H1 (cell line): Measurements from ENCODE around the gene PEX19. TPM values are rescaled to one million over a fixed set of nuclear protein-coding genes. Genes with fewer than 3 reads are reported as not detected.

Source experiments
- CEBPB ChIP-seq: IDR thresholded peaks from 2 replicates; pipeline ENCODE4 v1.6.1; 2012; ENCODE audit warnings: low read depth, low read length
- CHD1 ChIP-seq: IDR thresholded peaks from 2 replicates; pipeline ENCODE4 v1.6.1; 2012; ENCODE audit warnings: low read depth, low read length, improper control_type of control experiment
- CHD7 ChIP-seq: fragments of 300-600 bp; sonication (generic); IDR thresholded peaks from 2 replicates; pipeline ENCODE4 v1.7.1; 2012; ENCODE audit warnings: low read length, moderate library complexity, mild to moderate bottlenecking, inconsistent platforms; ENCODE audit not compliant: insufficient replicate concordance
- E2F6 ChIP-seq: IDR thresholded peaks from 2 replicates; pipeline ENCODE4 v1.6.1; 2012; ENCODE audit warnings: inconsistent platforms
- HDAC2 ChIP-seq, 2 experiments: fragments of 300-600 bp in 1 of 2; sonication (generic) in 1 of 2; IDR thresholded peaks; 2 replicates each; pipeline ENCODE4 v1.6.1; 2011 to 2012; ENCODE audit warnings: low read depth in 2 of 2, low read length in 2 of 2, mild to moderate bottlenecking in 2 of 2, moderate library complexity in 2 of 2, borderline replicate concordance in 1 of 2, inconsistent platforms in 1 of 2
- NANOG ChIP-seq: IDR thresholded peaks from 2 replicates; pipeline ENCODE4 v1.6.1; 2011; ENCODE audit warnings: low read length, low read depth, mild to moderate bottlenecking, inconsistent platforms; ENCODE audit not compliant: insufficient read depth, poor library complexity, severe bottlenecking
- POU5F1 ChIP-seq: IDR thresholded peaks from 2 replicates; pipeline ENCODE4 v1.6.1; 2011; ENCODE audit warnings: low read depth, mild to moderate bottlenecking, low read length, moderate library complexity
- SRF ChIP-seq: IDR thresholded peaks from 2 replicates; pipeline ENCODE4 v1.6.1; 2011; ENCODE audit warnings: mild to moderate bottlenecking, low read depth, low read length, moderate library complexity
- TAF1 ChIP-seq: IDR thresholded peaks from 2 replicates; pipeline ENCODE4 v1.6.1; 2011; ENCODE audit warnings: mild to moderate bottlenecking, low read depth, low read length
- TAF7 ChIP-seq: optimal IDR thresholded peaks from 2 replicates; pipeline ENCODE3; 2011; ENCODE audit warnings: low read depth, mild to moderate bottlenecking, inconsistent platforms, low read length, moderate library complexity, borderline replicate concordance
- TEAD4 ChIP-seq: IDR thresholded peaks from 2 replicates; pipeline ENCODE4 v1.6.1; 2012; ENCODE audit warnings: low read depth, low read length, inconsistent platforms, mixed read lengths
- YY1 ChIP-seq: IDR thresholded peaks from 2 replicates; pipeline ENCODE4 v1.6.1; 2011; ENCODE audit warnings: low read depth, mild to moderate bottlenecking, low read length
- polyA plus RNA-seq, 7 experiments: library from polyadenylated mRNA; depleted of rRNA in 3 of 7; stranded (reverse) in 5 of 7; unstranded in 2 of 7; fragments of >200 nt in 5 of 7; fragments of 200-250 nt in 2 of 7; gene quantifications; 1 replicate in 5 of 7; 2 replicates in 1 of 7; 4 replicates in 1 of 7; pipeline versions ENCODE4 v1.2.1 to v1.2.3, GENCODE V29; 2011 to 2013; ENCODE audit warnings: missing spikeins in 2 of 7, mixed read lengths in 2 of 7
- total RNA-seq: library from RNA; stranded (reverse); fragmentation: NEBNext Ultra II Directional; extraction: Animal tissue kit (Norgen Biotek cat#: 25700); gene quantifications from 2 replicates; pipeline ENCODE4 v1.2.1, GENCODE V29; 2021

The PEX19 gene
- total and polyA plus RNA-seq, 2 of the 8 experiments (the other 6 are each of a cell fraction or from before 2014, with no cell fraction given) = 50.4 to 80.2 TPM

GRCh38 chr1:160300173-160300572, 15.2 kb upstream of the PEX19 start (continued):
- TF ChIP-seq CHD7 (no peak), E2F6 (no peak), TEAD4 (no peak), YY1 (no peak), TAF7 (no peak), TAF1 (no peak), HDAC2 (IDR thresholded peaks at IDR 0.05; ENCODE audit: borderline replicate concordance in 1 of 2, low read depth in 2 of 2, low read length in 2 of 2) (no peak), SRF (no peak), CEBPB (no peak), NANOG (no peak), POU5F1 (no peak), CHD1 (no peak)
